K562 (cell line): ENCODE measurements around the gene MAS1L. TPM values are rescaled to one million over a fixed set of nuclear protein-coding genes. Genes with fewer than 3 reads are reported as not detected.

ENCODE experiments used
- ATAC-seq: fragments of 200-7000 bp; cut with Tn5 transposase; 3 replicates; pipeline ENCODE4 v1.9.1; 2020; ENCODE audit warnings: moderate library complexity
- BruUV-seq: library from RNA; stranded (reverse); fragments of 400-500 nt; replicated peaks from 2 replicates; lab custom pipeline; 2021; lab: Mats Ljungman, UMichigan
- CTCF ChIA-PET: fragments of 300-600 bp; formaldehyde crosslinking; extraction: SDS; loops from one replicate; lab custom pipeline; 2021; ENCODE audit warnings: low intra/inter-chr PET ratio; lab: Yijun Ruan, JAX
- POLR2A ChIA-PET: fragments of 300-600, 350-650 bp; sonication (Branson Sonifier 250); formaldehyde crosslinking; extraction: SDS; loops from one replicate; lab custom pipeline; 2021; ENCODE audit warnings: antibody characterized with exemption, inconsistent platforms; lab: Yijun Ruan, JAX
- DNase-seq, 4 experiments: peaks; one replicate each; pipeline versions ENCODE4 v3.0.0 to v3.0.0-alpha.2; 2011 to 2018; ENCODE audit warnings: low spot score in 3 of 4, mixed read lengths in 3 of 4; ENCODE audit errors: extremely low read depth in 1 of 4
- FAIRE-seq: peaks from 2 replicates; lab custom pipeline; 2011; peaks lifted over from hg19 to GRCh38; lab: Jason Lieb, UNC
- H2AFZ ChIP-seq: 2 replicates; pipeline ENCODE4 v1.6.0; 2011; ENCODE audit warnings: low read depth, low read length, control low read depth, inconsistent platforms
- H3K27ac ChIP-seq: fragments of 200-600 bp; 3 replicates; pipeline ENCODE4 v1.8.0; 2011; ENCODE audit warnings: low read depth, mild to moderate bottlenecking, control low read depth, inconsistent platforms, low read length, moderate library complexity, mixed read lengths; ENCODE audit errors: extremely low read depth
- H3K27me3 ChIP-seq, 2 experiments: fragments of 300-600 bp in 1 of 2; 2 replicates in 1 of 2; 3 replicates in 1 of 2; pipeline versions ENCODE4 v1.6.0 to v1.8.0; 2011; ENCODE audit warnings: inconsistent platforms in 2 of 2, low read length in 2 of 2, mild to moderate bottlenecking in 1 of 2, mixed read lengths in 1 of 2, moderate library complexity in 1 of 2; ENCODE audit not compliant: control insufficient read depth in 2 of 2, insufficient read depth in 2 of 2
- H3K36me3 ChIP-seq: fragments of 300-600 bp; 3 replicates; pipeline ENCODE4 v1.8.0; 2011; ENCODE audit warnings: mild to moderate bottlenecking, low read length, inconsistent platforms; ENCODE audit not compliant: control insufficient read depth, insufficient read depth
- H3K4me1 ChIP-seq, 2 experiments: fragments of 200-600 bp in 1 of 2; replicated peaks in 1 of 2; 2 replicates in 1 of 2; 3 replicates in 1 of 2; pipeline versions ENCODE4 v1.5.1 to v1.8.0; 2011; ENCODE audit warnings: inconsistent platforms in 2 of 2, low read length in 2 of 2, mild to moderate bottlenecking in 1 of 2, mixed read lengths in 1 of 2, moderate library complexity in 1 of 2; ENCODE audit not compliant: control insufficient read depth in 2 of 2, insufficient read depth in 2 of 2
- H3K4me2 ChIP-seq: 2 replicates; pipeline ENCODE4 v1.6.1; 2011; ENCODE audit warnings: low read length, control low read depth, inconsistent platforms, mixed read lengths; ENCODE audit not compliant: insufficient read depth
- H3K4me3 ChIP-seq: fragments of 200-600 bp; sonication (generic), shearing (Covaris generic); 2 replicates; pipeline ENCODE4 v1.5.1; 2016; ENCODE audit warnings: control low read depth, inconsistent platforms
- H3K79me2 ChIP-seq: fragments of 200-600 bp; 3 replicates; pipeline ENCODE4 v1.8.0; 2011; ENCODE audit warnings: low read length, inconsistent platforms; ENCODE audit not compliant: control insufficient read depth, insufficient read depth
- H3K9ac ChIP-seq, 2 experiments: 2 replicates each; pipeline versions ENCODE4 v1.6.0 to v1.6.1; 2011; ENCODE audit warnings: low read depth in 2 of 2, low read length in 2 of 2, control low read depth in 1 of 2, inconsistent platforms in 1 of 2, mild to moderate bottlenecking in 1 of 2, mixed read lengths in 1 of 2; ENCODE audit not compliant: insufficient read depth in 1 of 2
- H3K9me1 ChIP-seq: one replicate; pipeline ENCODE4 v1.6.0; 2011; ENCODE audit warnings: inconsistent platforms, mild to moderate bottlenecking, low read length, moderate library complexity; ENCODE audit not compliant: control insufficient read depth, insufficient read depth
- H3K9me3 ChIP-seq: replicated peaks from 2 replicates; pipeline ENCODE4 v1.5.1; 2011; ENCODE audit warnings: low read depth, low read length, inconsistent platforms; ENCODE audit not compliant: control insufficient read depth, insufficient read depth
- H4K20me1 ChIP-seq: replicated peaks from 2 replicates; pipeline ENCODE4 v1.6.1; 2011; ENCODE audit warnings: low read length, inconsistent platforms, mixed read lengths; ENCODE audit not compliant: control insufficient read depth, insufficient read depth
- CBX2 ChIP-seq: fragments of 200-600 bp; sonication (generic); IDR thresholded peaks from one replicate; pipeline ENCODE4 v1.6.1; 2012; ENCODE audit warnings: mild to moderate bottlenecking, low read length, inconsistent platforms; ENCODE audit not compliant: insufficient read depth, poor library complexity, severe bottlenecking
- CEBPG ChIP-seq, 3 experiments: fragments of 200-800 bp in 1 of 3; sonication (Bioruptor generic) in 1 of 3; sonication (generic) in 1 of 3; formaldehyde crosslinking in 1 of 3; IDR thresholded peaks in 2 of 3; conservative IDR thresholded peaks in 1 of 3; 2 replicates each; pipeline versions ENCODE4 v1.6.1 to v1.8.0; 2016 to 2022; ENCODE audit warnings: missing compliant biosample characterization in 2 of 3, missing genetic modification characterization in 2 of 3, mild to moderate bottlenecking in 1 of 3, missing genetic modification reagents in 1 of 3
- IRF2 ChIP-seq: sonication (generic); formaldehyde crosslinking; IDR thresholded peaks from 2 replicates; pipeline ENCODE4 v1.8.1; 2022; ENCODE audit warnings: mild to moderate bottlenecking, missing genetic modification reagents
- KHSRP ChIP-seq: fragments of 450-650 bp; IDR thresholded peaks from 2 replicates; pipeline ENCODE4 v1.6.1; 2017
- MAFG ChIP-seq: fragments of 450-650 bp; conservative IDR thresholded peaks from 2 replicates; pipeline ENCODE4 v1.6.1; 2016; ENCODE audit warnings: missing genetic modification characterization, missing compliant biosample characterization
- NFIC ChIP-seq: fragments of 450-650 bp; IDR thresholded peaks from 2 replicates; pipeline ENCODE4 v1.6.1; 2017; ENCODE audit warnings: mild to moderate bottlenecking, inconsistent platforms
- SMARCA5 ChIP-seq: fragments of 450-650 bp; IDR thresholded peaks from 2 replicates; pipeline ENCODE4 v1.6.1; 2016
- TRIM24 ChIP-seq, 2 experiments: fragments of 450-650 bp; IDR thresholded peaks; 2 replicates each; pipeline ENCODE4 v1.6.1; 2016
- YY1 ChIP-seq, 3 experiments: IDR thresholded peaks; 2 replicates each; pipeline ENCODE4 v1.6.1; 2011; ENCODE audit warnings: low read length in 2 of 3, mild to moderate bottlenecking in 2 of 3, moderate library complexity in 2 of 3, borderline replicate concordance in 1 of 3, control low read depth in 1 of 3, low read depth in 1 of 3; ENCODE audit not compliant: insufficient read depth in 3 of 3, insufficient replicate concordance in 2 of 3, control insufficient read depth in 1 of 3, insufficient read length in 1 of 3; ENCODE audit errors: extremely low read depth in 1 of 3
- ZBED1 ChIP-seq: IDR thresholded peaks from 2 replicates; pipeline ENCODE4 v1.6.1; 2014
- ZNF583 ChIP-seq: fragments of 250-450 bp; sonication (Bioruptor Pico); IDR thresholded peaks from 2 replicates; pipeline ENCODE4 v1.4.0; 2020
- WGBS: fragments of 100-300 bp; shearing (Covaris generic); methylation state at CpG from one replicate; pipeline ENCODE4 v1.1.6; 2016; ENCODE audit warnings: low coverage, mixed read lengths; ENCODE audit not compliant: insufficient coverage; ENCODE audit errors: missing lambda C conversion rate; 5-methylcytosine and 5-hydroxymethylcytosine counted together
- in situ Hi-C: fragments of 300-500 bp; cut with MboI; formaldehyde crosslinking; loops from 4 replicates; pipeline ENCODE4 v1.15.0; 2018; ENCODE audit warnings: inconsistent platforms, mixed read lengths
- intact Hi-C: fragments of 100-400 bp; cut with micrococcal nuclease; formaldehyde crosslinking; loops from 2 replicates; pipeline ENCODE4 v1.14.2; 2022
- polyA plus RNA-seq, 8 experiments: library from polyadenylated mRNA; depleted of rRNA in 4 of 8; stranded (reverse) in 5 of 8; unstranded in 3 of 8; fragments of >200 nt; fragmentation: Nextera tagmentation in 2 of 8; fragmentation: Illumina TruSeq in 1 of 8; extraction: Ambion mirVana in 2 of 8; extraction: Trizol in 1 of 8; gene quantifications; 2 replicates each; pipeline versions ENCODE4 v1.2.1 to v1.2.3, GENCODE V29; 2011 to 2014; ENCODE audit warnings: inconsistent platforms in 1 of 8, missing spikeins in 1 of 8
- total RNA-seq, 7 experiments: library from RNA; depleted of rRNA in 6 of 7; stranded (reverse); fragments of >200 nt in 6 of 7; fragmentation: Illumina TruSeq in 2 of 7; extraction: Trizol in 2 of 7; gene quantifications; 2 replicates each; pipeline versions ENCODE4 v1.2.1 to v1.2.3, GENCODE V29; 2011 to 2021; ENCODE audit warnings: low replicate concordance in 1 of 7
- TF ChIP-seq, protein P1 (sequence below): sonication (generic); formaldehyde crosslinking; IDR thresholded peaks from 2 replicates; pipeline ENCODE4 v1.8.1; 2023; ENCODE audit warnings: mild to moderate bottlenecking, missing genetic modification reagents
- TF ChIP-seq, protein P2 (sequence below): sonication (generic); formaldehyde crosslinking; IDR thresholded peaks from 2 replicates; pipeline ENCODE4 v1.8.1; 2023; ENCODE audit warnings: mild to moderate bottlenecking, missing genetic modification reagents
- TF ChIP-seq, protein P3 (sequence below): fragments of 450-650 bp; IDR thresholded peaks from 2 replicates; pipeline ENCODE4 v1.6.1; 2016; ENCODE audit warnings: antibody characterized with exemption
- TF ChIP-seq, protein P4 (sequence below), 2 experiments: IDR thresholded peaks; 2 replicates each; pipeline ENCODE4 v1.6.1; 2011; ENCODE audit warnings: borderline replicate concordance in 1 of 2, control low read depth in 1 of 2, low read depth in 1 of 2, low read length in 1 of 2, mild to moderate bottlenecking in 1 of 2, mixed read lengths in 1 of 2, moderate library complexity in 1 of 2; ENCODE audit not compliant: insufficient read depth in 1 of 2, insufficient read length in 1 of 2, poor library complexity in 1 of 2, severe bottlenecking in 1 of 2; ENCODE audit errors: extremely low read depth in 1 of 2

The MAS1L gene
- total and polyA plus RNA-seq, 9 of the 15 experiments (the other 6 are each of a cell fraction or from before 2014, with no cell fraction given) = not detected

DNA sequence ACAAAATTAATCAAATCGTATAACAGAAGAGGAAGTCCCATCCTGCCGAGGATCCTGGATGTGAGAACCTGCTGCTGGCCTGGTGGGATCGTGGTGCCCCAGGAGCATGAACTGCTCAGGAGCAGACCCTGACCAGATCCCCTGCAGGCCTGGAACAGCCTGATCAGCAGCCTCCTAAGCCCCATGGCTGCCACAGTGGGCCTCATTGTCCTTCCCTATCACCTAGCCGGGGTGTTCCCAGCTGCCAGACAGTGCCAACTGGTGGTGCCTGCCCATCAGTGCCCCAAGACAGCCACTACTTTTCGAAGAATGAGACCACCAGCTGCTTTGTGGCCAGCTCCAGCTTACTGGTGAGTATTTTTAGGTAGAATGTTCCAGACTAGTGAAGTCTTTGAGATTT lies 19.6 kb upstream of the MAS1L start (continued):
- TF ChIP-seq, protein P1, sequence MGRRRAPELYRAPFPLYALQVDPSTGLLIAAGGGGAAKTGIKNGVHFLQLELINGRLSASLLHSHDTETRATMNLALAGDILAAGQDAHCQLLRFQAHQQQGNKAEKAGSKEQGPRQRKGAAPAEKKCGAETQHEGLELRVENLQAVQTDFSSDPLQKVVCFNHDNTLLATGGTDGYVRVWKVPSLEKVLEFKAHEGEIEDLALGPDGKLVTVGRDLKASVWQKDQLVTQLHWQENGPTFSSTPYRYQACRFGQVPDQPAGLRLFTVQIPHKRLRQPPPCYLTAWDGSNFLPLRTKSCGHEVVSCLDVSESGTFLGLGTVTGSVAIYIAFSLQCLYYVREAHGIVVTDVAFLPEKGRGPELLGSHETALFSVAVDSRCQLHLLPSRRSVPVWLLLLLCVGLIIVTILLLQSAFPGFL (CRISPR knock-in tag) = no peak

DNA sequence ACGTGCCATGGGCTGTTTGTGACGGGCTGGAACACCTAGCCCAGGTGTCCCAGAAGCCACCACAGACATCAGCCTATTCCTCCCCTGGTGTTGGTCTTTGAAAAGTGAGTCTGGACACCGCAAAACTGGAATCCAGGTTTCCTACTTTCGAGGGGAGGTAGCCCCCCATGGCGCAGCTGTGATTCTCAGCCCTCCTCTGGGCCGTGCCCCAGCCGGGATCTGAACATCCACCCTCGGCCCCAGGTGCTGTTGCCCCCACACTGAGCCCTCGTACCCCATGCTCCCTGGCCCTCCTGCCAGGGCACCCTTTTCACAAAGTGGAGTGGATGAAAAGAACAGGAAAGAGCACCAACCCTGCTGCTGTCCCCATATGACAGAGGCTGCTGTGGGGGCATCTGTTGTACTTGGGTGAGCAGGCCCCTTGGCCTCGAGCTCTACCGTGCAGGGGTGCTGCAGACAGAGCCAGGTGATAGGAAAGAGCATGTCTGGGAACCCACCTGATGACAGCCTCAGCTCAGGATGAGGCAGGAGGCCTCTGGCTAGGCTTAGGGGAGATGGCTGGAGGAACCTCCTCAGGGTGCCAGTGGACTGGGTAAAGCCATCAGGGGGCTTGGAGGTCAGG lies 18.8 kb upstream of the MAS1L start:
- ATAC-seq = no peak
- H3K9me3 ChIP-seq = no peaks in the 10 kb centered on the region
- no peak overlapping the region for H3K4me3 ChIP-seq
- no peak overlapping the region for H2AFZ ChIP-seq
- H3K4me1 ChIP-seq = no peaks in the 10 kb centered on the region
- CTCF ChIA-PET = no interaction called here
- H3K79me2 ChIP-seq = no peaks in the 10 kb centered on the region
- no peaks in the 10 kb centered on the region for H3K36me3 ChIP-seq
- BruUV-seq = no TSS peak
- no peak overlapping the region for H3K4me2 ChIP-seq
- in situ Hi-C loops (no loop called here), intact Hi-C loops (no loop called here)
- WGBS = 1% methylated on average over 10 of the region's 11 CpGs
- no peaks in the 10 kb centered on the region for H3K9me1 ChIP-seq
- 0 out of 2 replicates have a peak, but pooled peaks cover 2% of the 10 kb centered on the region for H4K20me1 ChIP-seq
- FAIRE-seq = no peak
- H3K27ac ChIP-seq = no peak overlapping the region
- H3K27me3 ChIP-seq = peaks cover 9 to 62% of the 10 kb centered on the region in 2 experiments
- POLR2A ChIA-PET = no interaction called here
- no peak for DNase-seq
- H3K9ac ChIP-seq = no peak overlapping the region; a peak in 1 of 4 replicates
- no peak for TF ChIP-seq ZBED1
- TF ChIP-seq CBX2 = no peak
- TF ChIP-seq NFIC = no peak
- no peak for TF ChIP-seq ZNF583 (CRISPR knock-in tag)
- TF ChIP-seq, protein P2, sequence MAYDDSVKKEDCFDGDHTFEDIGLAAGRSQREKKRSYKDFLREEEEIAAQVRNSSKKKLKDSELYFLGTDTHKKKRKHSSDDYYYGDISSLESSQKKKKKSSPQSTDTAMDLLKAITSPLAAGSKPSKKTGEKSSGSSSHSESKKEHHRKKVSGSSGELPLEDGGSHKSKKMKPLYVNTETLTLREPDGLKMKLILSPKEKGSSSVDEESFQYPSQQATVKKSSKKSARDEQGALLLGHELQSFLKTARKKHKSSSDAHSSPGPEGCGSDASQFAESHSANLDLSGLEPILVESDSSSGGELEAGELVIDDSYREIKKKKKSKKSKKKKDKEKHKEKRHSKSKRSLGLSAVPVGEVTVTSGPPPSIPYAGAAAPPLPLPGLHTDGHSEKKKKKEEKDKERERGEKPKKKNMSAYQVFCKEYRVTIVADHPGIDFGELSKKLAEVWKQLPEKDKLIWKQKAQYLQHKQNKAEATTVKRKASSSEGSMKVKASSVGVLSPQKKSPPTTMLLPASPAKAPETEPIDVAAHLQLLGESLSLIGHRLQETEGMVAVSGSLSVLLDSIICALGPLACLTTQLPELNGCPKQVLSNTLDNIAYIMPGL (CRISPR knock-in tag) = no peak
- no peak for TF ChIP-seq IRF2 (CRISPR knock-in tag)
- TF ChIP-seq, protein P3, sequence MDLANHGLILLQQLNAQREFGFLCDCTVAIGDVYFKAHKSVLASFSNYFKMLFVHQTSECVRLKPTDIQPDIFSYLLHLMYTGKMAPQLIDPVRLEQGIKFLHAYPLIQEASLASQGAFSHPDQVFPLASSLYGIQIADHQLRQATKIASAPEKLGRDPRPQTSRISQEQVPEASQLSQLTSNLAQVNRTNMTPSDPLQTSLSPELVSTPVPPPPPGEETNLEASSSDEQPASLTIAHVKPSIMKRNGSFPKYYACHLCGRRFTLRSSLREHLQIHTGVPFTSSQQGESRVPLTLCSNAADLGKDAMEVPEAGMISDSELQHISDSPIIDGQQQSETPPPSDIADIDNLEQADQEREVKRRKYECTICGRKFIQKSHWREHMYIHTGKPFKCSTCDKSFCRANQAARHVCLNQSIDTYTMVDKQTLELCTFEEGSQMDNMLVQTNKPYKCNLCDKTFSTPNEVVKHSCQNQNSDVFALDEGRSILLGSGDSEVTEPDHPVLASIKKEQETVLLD = no peak
- no peak for TF ChIP-seq CEBPG (CRISPR knock-in tag; IDR thresholded peaks at IDR 0.05)
- TF ChIP-seq CEBPG (tag; conservative IDR thresholded peaks at IDR 0.05 in 1 of 2, IDR thresholded peaks at IDR 0.05 in 1 of 2) = no peak
- no peak for TF ChIP-seq KHSRP
- no peak for TF ChIP-seq YY1 (IDR thresholded peaks at IDR 0.05; ENCODE audit: borderline replicate concordance in 1 of 3, control insufficient read depth in 1 of 3, extremely low read depth in 1 of 3, insufficient read depth in 3 of 3, insufficient read length in 1 of 3, insufficient replicate concordance in 2 of 3, low read depth in 1 of 3, low read length in 2 of 3)
- TF ChIP-seq SMARCA5 = no peak
- no peak for TF ChIP-seq TRIM24 (IDR thresholded peaks at IDR 0.05)
- TF ChIP-seq, protein P4, sequence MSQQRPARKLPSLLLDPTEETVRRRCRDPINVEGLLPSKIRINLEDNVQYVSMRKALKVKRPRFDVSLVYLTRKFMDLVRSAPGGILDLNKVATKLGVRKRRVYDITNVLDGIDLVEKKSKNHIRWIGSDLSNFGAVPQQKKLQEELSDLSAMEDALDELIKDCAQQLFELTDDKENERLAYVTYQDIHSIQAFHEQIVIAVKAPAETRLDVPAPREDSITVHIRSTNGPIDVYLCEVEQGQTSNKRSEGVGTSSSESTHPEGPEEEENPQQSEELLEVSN (IDR thresholded peaks at IDR 0.05; ENCODE audit: borderline replicate concordance in 1 of 2, extremely low read depth in 1 of 2, insufficient read depth in 1 of 2, insufficient read length in 1 of 2, low read depth in 1 of 2, low read length in 1 of 2, poor library complexity in 1 of 2, severe bottlenecking in 1 of 2) = no peak
- no peak for TF ChIP-seq MAFG (tag)
